ENCODE results near the gene PCBP3. TPM values are rescaled to one million over a fixed set of nuclear protein-coding genes. Genes with fewer than 3 reads are reported as not detected.

The PCBP3 gene
- total and polyA plus RNA-seq, 4 donors, result 0.36 to 1.6 (median 0.42) TPM

- peak overlapping the region; percentile 4 to 66 for H3K9ac ChIP-seq (ENCODE audit: low read depth in 1 of 2, low read length in 2 of 2)
- TF ChIP-seq JUND (IDR thresholded peaks at IDR 0.05) (no peak), CTCF (IDR thresholded peaks at IDR 0.05; ENCODE audit: low read depth, low read length, missing input control) (no peak), SP1 (IDR thresholded peaks at IDR 0.05) (no peak), GABPA (IDR thresholded peaks at IDR 0.05 in 1 of 2, conservative IDR thresholded peaks at IDR 0.05 in 1 of 2) (no peak), RXRA (IDR thresholded peaks at IDR 0.05) (no peak), TAF1 (conservative IDR thresholded peaks at IDR 0.05) (no peak), HNF4G (IDR thresholded peaks at IDR 0.05) (no peak), YY1 (IDR thresholded peaks at IDR 0.05) (no peak), ATF3 (IDR thresholded peaks at IDR 0.05) (no peak), HNF4A (conservative IDR thresholded peaks at IDR 0.05) (no peak), RAD21 (IDR thresholded peaks at IDR 0.05) (no peak), FOXA1 (IDR thresholded peaks at IDR 0.05) (no peak), EGR1 (IDR thresholded peaks at IDR 0.05; ENCODE audit: low read depth in 2 of 2) (no peak), NR2F2 (IDR thresholded peaks at IDR 0.05) (no peak), FOXA2 (IDR thresholded peaks at IDR 0.05) (no peak)
- TF ChIP-seq, protein P1, sequence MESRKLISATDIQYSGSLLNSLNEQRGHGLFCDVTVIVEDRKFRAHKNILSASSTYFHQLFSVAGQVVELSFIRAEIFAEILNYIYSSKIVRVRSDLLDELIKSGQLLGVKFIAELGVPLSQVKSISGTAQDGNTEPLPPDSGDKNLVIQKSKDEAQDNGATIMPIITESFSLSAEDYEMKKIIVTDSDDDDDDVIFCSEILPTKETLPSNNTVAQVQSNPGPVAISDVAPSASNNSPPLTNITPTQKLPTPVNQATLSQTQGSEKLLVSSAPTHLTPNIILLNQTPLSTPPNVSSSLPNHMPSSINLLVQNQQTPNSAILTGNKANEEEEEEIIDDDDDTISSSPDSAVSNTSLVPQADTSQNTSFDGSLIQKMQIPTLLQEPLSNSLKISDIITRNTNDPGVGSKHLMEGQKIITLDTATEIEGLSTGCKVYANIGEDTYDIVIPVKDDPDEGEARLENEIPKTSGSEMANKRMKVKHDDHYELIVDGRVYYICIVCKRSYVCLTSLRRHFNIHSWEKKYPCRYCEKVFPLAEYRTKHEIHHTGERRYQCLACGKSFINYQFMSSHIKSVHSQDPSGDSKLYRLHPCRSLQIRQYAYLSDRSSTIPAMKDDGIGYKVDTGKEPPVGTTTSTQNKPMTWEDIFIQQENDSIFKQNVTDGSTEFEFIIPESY (IDR thresholded peaks at IDR 0.05), result no peak
- TF ChIP-seq, protein P2, sequence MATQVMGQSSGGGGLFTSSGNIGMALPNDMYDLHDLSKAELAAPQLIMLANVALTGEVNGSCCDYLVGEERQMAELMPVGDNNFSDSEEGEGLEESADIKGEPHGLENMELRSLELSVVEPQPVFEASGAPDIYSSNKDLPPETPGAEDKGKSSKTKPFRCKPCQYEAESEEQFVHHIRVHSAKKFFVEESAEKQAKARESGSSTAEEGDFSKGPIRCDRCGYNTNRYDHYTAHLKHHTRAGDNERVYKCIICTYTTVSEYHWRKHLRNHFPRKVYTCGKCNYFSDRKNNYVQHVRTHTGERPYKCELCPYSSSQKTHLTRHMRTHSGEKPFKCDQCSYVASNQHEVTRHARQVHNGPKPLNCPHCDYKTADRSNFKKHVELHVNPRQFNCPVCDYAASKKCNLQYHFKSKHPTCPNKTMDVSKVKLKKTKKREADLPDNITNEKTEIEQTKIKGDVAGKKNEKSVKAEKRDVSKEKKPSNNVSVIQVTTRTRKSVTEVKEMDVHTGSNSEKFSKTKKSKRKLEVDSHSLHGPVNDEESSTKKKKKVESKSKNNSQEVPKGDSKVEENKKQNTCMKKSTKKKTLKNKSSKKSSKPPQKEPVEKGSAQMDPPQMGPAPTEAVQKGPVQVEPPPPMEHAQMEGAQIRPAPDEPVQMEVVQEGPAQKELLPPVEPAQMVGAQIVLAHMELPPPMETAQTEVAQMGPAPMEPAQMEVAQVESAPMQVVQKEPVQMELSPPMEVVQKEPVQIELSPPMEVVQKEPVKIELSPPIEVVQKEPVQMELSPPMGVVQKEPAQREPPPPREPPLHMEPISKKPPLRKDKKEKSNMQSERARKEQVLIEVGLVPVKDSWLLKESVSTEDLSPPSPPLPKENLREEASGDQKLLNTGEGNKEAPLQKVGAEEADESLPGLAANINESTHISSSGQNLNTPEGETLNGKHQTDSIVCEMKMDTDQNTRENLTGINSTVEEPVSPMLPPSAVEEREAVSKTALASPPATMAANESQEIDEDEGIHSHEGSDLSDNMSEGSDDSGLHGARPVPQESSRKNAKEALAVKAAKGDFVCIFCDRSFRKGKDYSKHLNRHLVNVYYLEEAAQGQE (IDR thresholded peaks at IDR 0.05), result no peak
- TF ChIP-seq, protein P3, sequence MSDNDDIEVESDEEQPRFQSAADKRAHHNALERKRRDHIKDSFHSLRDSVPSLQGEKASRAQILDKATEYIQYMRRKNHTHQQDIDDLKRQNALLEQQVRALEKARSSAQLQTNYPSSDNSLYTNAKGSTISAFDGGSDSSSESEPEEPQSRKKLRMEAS (IDR thresholded peaks at IDR 0.05), result no peak
- peaks cover 8 to 19% (median 14%) of the 10 kb centered on the region in 4 donors for H3K4me1 ChIP-seq (ENCODE audit: control insufficient read depth in 4 of 4, insufficient read depth in 4 of 4, low read length in 3 of 4)
Measured at GRCh38 chr21:45980697-45981096, 337.2 kb downstream of the PCBP3 start.

More at GRCh38 chr21:45980697-45981096, 337.2 kb downstream of the PCBP3 start:
- peaks cover 0 to 6% (median 2%) of the 10 kb centered on the region in 4 donors for H3K36me3 ChIP-seq (ENCODE audit: control insufficient read depth in 4 of 4, insufficient read depth in 3 of 4, low read depth in 1 of 4, low read length in 3 of 4)
- peak overlapping the region in 2 of 3 donors; percentile 13 to 34 for H3K4me3 ChIP-seq (ENCODE audit: low read depth in 1 of 3, low read length in 3 of 3)
- no peak for DNase-seq (ENCODE audit: low spot score)
- peaks cover 0 to 2% (median 0%) of the 10 kb centered on the region in 4 donors for H3K27me3 ChIP-seq (ENCODE audit: control insufficient read depth in 4 of 4, insufficient read depth in 4 of 4, low read length in 3 of 4)
- H3K27ac ChIP-seq (ENCODE audit: low read depth in 1 of 2, low read length in 2 of 2), result peak overlapping the region; percentile 8 to 25
- H3K9me3 ChIP-seq (ENCODE audit: control insufficient read depth in 4 of 4, low read length in 3 of 4), result no peaks in the 10 kb centered on the region
